Activated CD4-positive, alpha-beta T cell treated with anti-CD3 and anti-CD28 coated beads, Interleukin-2, amount 10 ng/mL, durations not matched to agents 7 days and 5 days (primary cell): ENCODE measurements around the gene C4B. TPM values are rescaled to one million over a fixed set of nuclear protein-coding genes. Genes with fewer than 3 reads are reported as not detected.

Experiments used
- total RNA-seq, 2 experiments: library from RNA; stranded (reverse); gene quantifications; one replicate each; pipeline ENCODE4 v1.2.3, GENCODE V29; 2021

C4B gene
- total RNA-seq, 2 experiments from 2014 or later = 2.0 to 2.2 TPM

Other genes starting within 250 kb of the C4B start
- 1 to 10 TPM; 5.2 to 5.4 TPM for gene VWA7, start 237.5 kb upstream of the C4B start, total RNA-seq
- gene VARS1, start 219.0 kb upstream of the C4B start, total RNA-seq = 100 to 1,000 TPM in 1 of 2 experiments, 10 to 100 TPM in 1; 85.0 to 100 TPM
- gene LSM2, start 207.8 kb upstream of the C4B start, total RNA-seq = 100 to 1,000 TPM; 103 to 109 TPM
- gene HSPA1L, start 199.5 kb upstream of the C4B start, total RNA-seq = 1 to 10 TPM; 3.3 to 3.5 TPM
- gene HSPA1A, start 199.3 kb upstream of the C4B start, total RNA-seq = 10 to 100 TPM; 89.8 to 92.7 TPM
- 10 to 100 TPM; 44.0 to 47.2 TPM for gene HSPA1B, start 187.1 kb upstream of the C4B start, total RNA-seq
- 10 to 100 TPM; 16.7 to 17.0 TPM for gene NEU1, start 152.0 kb upstream of the C4B start, total RNA-seq
- under 1 TPM in 1 of 2 experiments, not detected in 1; 0.15 TPM for gene SLC44A4, start 135.8 kb upstream of the C4B start, total RNA-seq
- gene EHMT2, start 117.1 kb upstream of the C4B start, total RNA-seq = 10 to 100 TPM; 70.4 to 71.6 TPM
- 1 to 10 TPM; 1.3 to 1.8 TPM for gene ZBTB12, start 112.7 kb upstream of the C4B start, total RNA-seq
- 1 to 10 TPM in 1 of 2 experiments, under 1 TPM in 1; 0.57 to 1.3 TPM for gene C2, start 87.1 kb upstream of the C4B start, total RNA-seq
- under 1 TPM in 1 of 2 experiments, not detected in 1; 0.37 TPM for gene CFB, start 68.7 kb upstream of the C4B start, total RNA-seq
- gene NELFE, start 55.8 kb upstream of the C4B start, total RNA-seq = 10 to 100 TPM; 65.2 to 72.3 TPM
- 100 to 1,000 TPM in 1 of 2 experiments, 10 to 100 TPM in 1; 88.0 to 101 TPM for gene SKIC2, start 55.6 kb upstream of the C4B start, total RNA-seq
- gene DXO, start 42.7 kb upstream of the C4B start, total RNA-seq = 10 to 100 TPM; 20.4 to 21.8 TPM
- 1 to 10 TPM; 3.0 to 4.2 TPM for gene C4A, start 32.7 kb upstream of the C4B start, total RNA-seq
- gene CYP21A2, start 23.6 kb downstream of the C4B start, total RNA-seq = under 1 TPM in 1 of 2 experiments, not detected in 1; 0.12 TPM
- 1 to 10 TPM; 3.9 to 6.7 TPM for gene TNXB, start 94.5 kb downstream of the C4B start, total RNA-seq
- gene ATF6B, start 113.5 kb downstream of the C4B start, total RNA-seq = 100 to 1,000 TPM; 141 to 142 TPM
- gene FKBPL, start 115.5 kb downstream of the C4B start, total RNA-seq = 1 to 10 TPM; 6.6 to 7.8 TPM
- under 1 TPM; 0.17 to 0.23 TPM for gene PRRT1, start 137.1 kb downstream of the C4B start, total RNA-seq
- 1 to 10 TPM; 8.3 to 9.2 TPM for gene PPT2, start 139.3 kb downstream of the C4B start, total RNA-seq
- 1 to 10 TPM; 6.0 to 8.6 TPM for gene EGFL8, start 149.8 kb downstream of the C4B start, total RNA-seq
- 10 to 100 TPM; 47.3 to 52.0 TPM for gene AGPAT1, start 161.3 kb downstream of the C4B start, total RNA-seq
- 10 to 100 TPM; 39.8 to 49.7 TPM for gene RNF5, start 163.6 kb downstream of the C4B start, total RNA-seq
- gene AGER, start 169.5 kb downstream of the C4B start, total RNA-seq = 10 to 100 TPM; 45.4 to 47.1 TPM
- 10 to 100 TPM; 98.2 to 98.4 TPM for gene PBX2, start 175.4 kb downstream of the C4B start, total RNA-seq
- gene GPSM3, start 177.8 kb downstream of the C4B start, total RNA-seq = 100 to 1,000 TPM; 274 to 282 TPM
- under 1 TPM; 0.20 to 0.27 TPM for gene NOTCH4, start 209.3 kb downstream of the C4B start, total RNA-seq